HG02678 (cell line): Measurements from ENCODE around the gene NSD1.

Experiments
- ATAC-seq: cut with Tn5 transposase; IDR thresholded peaks from one replicate; pipeline ENCODE4 v1.9.1; 2021; ENCODE audit warnings: mild to moderate bottlenecking, moderate library complexity; ENCODE audit not compliant: unreplicated experiment

NSD1 gene, protein sequence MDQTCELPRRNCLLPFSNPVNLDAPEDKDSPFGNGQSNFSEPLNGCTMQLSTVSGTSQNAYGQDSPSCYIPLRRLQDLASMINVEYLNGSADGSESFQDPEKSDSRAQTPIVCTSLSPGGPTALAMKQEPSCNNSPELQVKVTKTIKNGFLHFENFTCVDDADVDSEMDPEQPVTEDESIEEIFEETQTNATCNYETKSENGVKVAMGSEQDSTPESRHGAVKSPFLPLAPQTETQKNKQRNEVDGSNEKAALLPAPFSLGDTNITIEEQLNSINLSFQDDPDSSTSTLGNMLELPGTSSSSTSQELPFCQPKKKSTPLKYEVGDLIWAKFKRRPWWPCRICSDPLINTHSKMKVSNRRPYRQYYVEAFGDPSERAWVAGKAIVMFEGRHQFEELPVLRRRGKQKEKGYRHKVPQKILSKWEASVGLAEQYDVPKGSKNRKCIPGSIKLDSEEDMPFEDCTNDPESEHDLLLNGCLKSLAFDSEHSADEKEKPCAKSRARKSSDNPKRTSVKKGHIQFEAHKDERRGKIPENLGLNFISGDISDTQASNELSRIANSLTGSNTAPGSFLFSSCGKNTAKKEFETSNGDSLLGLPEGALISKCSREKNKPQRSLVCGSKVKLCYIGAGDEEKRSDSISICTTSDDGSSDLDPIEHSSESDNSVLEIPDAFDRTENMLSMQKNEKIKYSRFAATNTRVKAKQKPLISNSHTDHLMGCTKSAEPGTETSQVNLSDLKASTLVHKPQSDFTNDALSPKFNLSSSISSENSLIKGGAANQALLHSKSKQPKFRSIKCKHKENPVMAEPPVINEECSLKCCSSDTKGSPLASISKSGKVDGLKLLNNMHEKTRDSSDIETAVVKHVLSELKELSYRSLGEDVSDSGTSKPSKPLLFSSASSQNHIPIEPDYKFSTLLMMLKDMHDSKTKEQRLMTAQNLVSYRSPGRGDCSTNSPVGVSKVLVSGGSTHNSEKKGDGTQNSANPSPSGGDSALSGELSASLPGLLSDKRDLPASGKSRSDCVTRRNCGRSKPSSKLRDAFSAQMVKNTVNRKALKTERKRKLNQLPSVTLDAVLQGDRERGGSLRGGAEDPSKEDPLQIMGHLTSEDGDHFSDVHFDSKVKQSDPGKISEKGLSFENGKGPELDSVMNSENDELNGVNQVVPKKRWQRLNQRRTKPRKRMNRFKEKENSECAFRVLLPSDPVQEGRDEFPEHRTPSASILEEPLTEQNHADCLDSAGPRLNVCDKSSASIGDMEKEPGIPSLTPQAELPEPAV (N-terminal part only)

DNA sequence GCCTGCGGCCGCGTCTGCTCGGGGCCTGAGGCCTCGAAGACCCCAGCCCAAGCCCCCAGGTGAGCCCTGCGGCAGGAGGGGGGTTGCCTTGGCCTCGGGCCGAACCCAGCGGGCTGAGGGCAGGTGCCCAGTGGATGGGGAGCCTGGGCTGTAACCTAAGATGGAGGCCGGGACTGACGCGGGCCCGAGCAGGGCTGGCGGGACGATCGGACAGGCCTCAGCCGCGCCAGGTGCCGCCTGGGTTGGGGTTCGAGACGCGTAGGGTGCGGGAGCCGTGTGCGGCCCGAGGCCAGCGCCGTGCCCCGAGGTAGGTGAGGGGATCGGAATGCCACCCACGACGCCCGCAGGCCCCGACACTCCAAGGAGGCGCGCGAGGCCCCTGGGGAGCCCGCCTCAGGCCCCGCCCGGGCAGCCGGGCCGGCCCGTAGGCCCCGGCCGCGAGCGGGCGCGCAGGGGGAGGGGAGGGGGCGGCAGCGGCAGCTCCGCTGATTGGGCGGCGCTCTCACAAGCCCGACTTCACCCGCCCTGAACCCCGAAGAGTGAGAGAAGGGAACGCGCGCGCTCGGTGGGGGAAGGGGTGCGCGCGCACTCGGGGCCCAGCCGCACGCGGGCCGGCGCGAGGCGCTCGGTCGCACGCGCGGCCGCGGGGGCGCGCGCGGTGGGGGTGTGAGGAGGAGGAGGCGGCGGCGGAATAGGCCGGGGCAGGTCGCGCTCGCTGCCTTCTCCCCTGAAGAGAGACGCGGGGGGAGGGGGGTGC, at the start of gene NSD1:
Gene NSD1 (plus strand): TSS at position 678 of the 757 bp plus-strand sequence. CDS start 1,331 bp downstream, outside the sequence.
- ATAC-seq, result peak; percentile 62

DNA sequence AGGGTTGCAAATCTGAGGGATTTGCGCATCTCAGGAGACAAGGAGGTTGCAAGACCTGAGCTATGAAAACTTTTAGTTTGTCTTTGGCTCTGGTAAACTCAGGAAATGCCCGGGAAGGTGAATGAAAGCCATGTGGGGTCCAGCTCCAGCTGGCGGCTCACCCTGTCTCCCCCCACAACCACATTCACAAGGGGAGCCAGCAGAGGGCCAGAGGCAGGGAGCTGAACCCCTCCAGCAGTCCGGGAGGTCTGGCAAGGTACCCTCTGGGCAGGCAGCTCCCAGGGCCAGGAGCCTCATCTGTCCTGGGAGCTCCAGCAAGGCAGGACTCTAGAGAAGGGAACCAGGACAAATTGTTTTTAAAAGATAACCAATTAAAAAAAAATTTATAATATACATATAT, 49.4 kb upstream of the NSD1 start:
- no peak for ATAC-seq

DNA sequence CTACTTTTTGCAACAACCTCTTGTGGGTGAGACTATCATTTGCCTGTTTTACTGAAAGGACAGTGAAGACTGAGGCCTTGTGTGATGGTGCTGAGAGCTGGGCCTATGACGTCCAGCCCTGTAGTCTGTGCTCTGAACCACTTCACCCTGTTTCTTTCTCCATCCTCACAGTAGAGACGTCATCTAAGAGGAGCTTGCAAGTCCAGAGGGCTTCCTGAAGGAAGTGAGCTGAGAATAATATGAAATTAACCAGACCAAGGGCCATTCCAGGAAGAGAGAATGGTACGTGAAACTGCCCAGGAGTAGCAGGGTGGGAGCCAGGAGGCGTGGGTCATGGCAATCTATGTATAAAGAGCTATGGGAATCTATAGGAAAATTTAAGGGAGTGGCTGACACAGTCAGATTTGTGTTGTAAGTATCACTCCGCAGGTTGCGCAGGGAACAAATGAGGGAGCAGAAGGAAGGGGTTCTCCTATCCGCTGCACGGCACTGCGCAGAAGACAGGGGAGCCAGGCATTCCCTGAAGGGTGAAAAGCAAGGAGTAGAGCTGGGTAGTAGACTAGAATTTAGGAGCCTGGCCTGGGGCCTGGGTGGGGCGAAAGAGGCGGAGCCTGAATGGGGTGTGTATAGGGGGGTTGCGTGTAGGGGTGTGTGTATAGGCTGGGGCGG, 47.5 kb upstream of the NSD1 start:
- ATAC-seq, result no peak

DNA sequence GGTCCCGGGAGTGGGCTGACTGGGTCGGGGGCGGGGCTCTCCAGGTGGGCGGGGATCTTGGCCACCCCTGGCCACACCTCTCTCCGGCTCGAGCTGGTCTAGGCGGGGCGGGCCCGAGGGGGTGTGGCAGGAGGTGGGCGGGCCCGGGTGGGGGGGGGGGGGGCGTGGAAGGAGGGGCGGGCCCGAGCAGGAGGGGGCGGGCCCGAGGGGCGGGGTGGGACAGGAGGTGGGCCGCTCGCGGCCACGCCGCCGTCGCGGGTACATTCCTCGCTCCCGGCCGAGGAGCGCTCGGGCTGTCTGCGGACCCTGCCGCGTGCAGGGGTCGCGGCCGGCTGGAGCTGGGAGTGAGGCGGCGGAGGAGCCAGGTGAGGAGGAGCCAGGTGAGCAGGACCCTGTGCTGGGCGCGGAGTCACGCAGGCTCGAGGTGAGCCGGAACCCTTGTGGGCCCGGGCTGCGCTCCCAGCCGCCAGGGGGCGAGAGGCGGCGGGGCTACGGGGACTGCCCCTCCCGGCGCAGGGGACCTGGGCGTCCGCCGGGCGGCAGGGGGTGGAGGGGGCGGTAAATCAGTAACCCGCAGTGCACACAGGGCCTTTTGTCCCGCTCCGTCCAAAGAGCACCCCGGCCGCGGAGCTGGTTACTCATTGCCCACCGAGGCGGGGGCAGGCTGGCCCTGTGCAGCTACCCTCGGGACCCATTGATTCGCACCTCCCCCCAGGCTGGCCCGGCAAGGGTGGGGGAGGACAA, 46.7 kb upstream of the NSD1 start, which contains the start of gene FGFR4:
Gene FGFR4 (plus strand): TSS at position 262 of the 744 bp plus-strand sequence. CDS start 2,688 bp downstream, outside the sequence.
- peak; percentile 64 for ATAC-seq

DNA sequence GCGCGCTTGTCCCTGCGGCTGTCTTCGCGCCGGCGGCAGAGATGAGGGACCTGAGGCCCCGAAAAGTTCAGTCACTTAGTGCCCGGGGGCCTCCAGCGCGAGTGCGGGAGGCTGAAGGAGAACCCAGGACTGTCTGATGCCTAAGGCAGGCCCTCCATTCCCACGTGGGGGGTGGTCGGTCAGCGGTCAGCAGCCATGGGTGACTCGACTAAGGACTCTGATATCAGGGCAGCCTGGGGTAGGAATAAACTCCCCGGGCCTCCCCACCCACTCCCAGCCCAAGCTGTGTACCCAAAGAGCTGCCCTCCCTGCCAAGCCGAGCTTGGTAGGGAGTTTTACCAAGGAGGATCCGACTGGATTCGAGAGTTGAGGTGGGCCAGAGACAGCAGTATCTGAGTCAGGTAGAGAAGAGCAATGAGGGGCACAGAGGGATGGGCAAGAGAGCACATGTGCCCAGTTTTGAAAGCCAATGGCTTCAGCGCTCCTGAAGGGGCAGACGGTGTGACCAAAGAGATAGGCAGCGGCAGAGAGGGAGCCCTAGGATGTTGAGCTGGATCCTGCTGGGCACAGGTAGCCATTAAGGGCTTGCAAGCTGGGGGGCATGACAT, 46.1 kb upstream of the NSD1 start:
- ATAC-seq, result no peak

DNA sequence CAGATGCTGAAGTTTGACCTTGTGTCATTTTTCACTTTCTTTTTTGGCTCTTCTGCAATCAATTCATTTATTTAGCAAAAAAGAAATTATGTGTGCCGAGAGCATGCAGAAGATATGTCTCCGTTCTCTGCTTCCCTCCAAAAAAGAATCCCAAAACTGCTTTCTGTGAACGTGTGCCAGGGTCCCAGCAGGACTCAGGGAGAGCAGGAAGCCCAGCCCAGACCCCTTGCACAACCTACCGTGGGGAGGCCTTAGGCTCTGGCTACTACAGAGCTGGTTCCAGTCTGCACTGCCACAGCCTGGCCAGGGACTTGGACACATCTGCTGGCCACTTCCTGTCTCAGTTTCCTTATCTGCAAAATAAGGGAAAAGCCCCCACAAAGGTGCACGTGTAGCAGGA, 44.4 kb upstream of the NSD1 start:
- no peak for ATAC-seq

DNA sequence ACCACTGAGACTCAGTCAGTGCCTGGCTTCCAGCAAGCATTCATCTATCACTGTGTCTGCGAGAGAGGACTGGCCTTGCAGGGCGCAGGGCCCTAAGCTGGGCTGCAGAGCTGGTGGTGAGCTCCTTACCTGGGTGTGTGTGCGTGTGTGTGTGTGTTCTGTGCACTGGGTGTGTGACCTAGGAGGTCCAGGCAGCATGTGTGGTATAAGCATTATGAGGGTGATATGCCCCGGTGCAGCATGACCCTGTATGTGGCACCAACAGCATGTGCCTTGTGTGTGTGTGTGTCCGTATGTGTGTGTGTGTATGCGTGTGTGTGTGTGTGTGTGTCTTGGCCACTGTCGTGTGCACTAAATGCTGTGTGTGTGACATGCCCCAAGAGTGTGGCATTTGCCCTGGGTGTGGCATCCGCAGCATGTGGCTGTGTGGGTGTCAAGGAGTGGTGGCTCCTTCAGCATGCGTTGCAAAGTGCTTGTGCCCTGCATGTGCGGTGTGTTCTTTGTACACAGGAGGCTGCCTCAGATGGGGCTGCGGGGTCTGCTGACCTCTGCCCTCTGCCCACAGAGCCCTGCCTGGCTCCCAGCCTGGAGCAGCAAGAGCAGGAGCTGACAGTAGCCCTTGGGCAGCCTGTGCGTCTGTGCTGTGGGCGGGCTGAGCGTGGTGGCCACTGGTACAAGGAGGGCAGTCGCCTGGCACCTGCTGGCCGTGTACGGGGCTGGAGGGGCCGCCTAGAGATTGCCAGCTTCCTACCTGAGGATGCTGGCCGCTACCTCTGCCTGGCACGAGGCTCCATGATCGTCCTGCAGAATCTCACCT, 43.5 kb upstream of the NSD1 start:
- ATAC-seq, result no peak

DNA sequence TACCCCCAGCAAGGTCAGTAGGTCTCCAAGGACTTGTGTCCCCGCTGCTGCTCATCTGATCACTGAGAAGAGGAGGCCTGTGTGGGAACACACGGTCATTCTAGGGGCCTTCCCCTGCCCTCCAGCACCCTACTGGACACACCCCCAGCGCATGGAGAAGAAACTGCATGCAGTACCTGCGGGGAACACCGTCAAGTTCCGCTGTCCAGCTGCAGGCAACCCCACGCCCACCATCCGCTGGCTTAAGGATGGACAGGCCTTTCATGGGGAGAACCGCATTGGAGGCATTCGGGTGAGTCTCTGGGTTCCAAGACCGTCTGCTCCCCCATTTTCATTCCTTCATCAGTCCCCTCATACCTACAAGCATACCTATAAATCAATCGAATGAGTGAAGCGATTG, 42.8 kb upstream of the NSD1 start:
- ATAC-seq, result no peak

DNA sequence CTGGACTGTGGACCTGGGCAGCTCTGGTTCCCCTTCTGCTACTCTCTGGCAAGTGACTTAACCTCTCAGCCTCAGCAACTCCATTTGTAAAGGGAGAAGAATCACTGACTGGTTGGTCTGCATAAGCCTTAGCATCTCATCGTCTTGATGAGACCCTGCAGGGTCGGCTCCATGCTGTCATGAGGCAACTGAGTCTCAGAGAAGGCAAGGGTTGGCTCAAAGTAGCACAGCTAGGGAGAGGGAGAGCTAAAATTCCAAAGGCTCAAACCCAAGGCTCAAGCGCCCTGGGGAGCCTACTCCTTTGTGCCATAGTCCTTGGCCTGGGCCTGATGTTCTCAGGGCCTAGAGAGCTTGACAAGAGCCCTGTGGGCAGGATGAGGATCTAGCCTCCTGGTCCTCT, 42.3 kb upstream of the NSD1 start:
- ATAC-seq, result no peak

DNA sequence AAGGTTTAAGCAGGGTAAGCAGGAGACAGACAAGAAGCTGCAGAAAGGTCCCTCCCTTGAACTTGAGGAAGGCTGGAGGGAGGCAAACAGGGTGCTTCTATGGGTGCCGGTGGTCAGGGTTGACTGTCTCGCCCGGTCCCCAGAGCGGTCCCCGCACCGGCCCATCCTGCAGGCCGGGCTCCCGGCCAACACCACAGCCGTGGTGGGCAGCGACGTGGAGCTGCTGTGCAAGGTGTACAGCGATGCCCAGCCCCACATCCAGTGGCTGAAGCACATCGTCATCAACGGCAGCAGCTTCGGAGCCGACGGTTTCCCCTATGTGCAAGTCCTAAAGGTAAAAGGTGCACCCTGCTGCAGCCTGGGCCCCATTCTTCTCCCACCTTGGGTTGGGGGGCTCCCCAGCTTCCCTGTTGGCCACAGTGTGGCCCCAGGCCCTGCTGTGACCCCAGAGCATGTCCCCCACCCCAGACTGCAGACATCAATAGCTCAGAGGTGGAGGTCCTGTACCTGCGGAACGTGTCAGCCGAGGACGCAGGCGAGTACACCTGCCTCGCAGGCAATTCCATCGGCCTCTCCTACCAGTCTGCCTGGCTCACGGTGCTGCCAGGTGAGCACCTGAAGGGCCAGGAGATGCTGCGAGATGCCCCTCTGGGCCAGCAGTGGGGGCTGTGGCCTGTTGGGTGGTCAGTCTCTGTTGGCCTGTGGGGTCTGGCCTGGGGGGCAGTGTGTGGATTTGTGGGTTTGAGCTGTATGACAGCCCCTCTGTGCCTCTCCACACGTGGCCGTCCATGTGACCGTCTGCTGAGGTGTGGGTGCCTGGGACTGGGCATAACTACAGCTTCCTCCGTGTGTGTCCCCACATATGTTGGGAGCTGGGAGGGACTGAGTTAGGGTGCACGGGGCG, 41.1 kb upstream of the NSD1 start:
- ATAC-seq, result no peak

DNA sequence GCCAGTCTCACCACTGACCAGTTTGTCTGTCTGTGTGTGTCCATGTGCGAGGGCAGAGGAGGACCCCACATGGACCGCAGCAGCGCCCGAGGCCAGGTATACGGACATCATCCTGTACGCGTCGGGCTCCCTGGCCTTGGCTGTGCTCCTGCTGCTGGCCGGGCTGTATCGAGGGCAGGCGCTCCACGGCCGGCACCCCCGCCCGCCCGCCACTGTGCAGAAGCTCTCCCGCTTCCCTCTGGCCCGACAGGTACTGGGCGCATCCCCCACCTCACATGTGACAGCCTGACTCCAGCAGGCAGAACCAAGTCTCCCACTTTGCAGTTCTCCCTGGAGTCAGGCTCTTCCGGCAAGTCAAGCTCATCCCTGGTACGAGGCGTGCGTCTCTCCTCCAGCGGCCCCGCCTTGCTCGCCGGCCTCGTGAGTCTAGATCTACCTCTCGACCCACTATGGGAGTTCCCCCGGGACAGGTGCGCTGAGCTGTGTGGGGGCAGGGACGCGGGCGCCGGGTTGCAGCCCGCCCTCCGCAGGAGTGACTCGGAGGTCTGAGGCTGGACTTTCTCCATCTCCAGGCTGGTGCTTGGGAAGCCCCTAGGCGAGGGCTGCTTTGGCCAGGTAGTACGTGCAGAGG, 40.4 kb upstream of the NSD1 start:
- ATAC-seq, result no peak

DNA sequence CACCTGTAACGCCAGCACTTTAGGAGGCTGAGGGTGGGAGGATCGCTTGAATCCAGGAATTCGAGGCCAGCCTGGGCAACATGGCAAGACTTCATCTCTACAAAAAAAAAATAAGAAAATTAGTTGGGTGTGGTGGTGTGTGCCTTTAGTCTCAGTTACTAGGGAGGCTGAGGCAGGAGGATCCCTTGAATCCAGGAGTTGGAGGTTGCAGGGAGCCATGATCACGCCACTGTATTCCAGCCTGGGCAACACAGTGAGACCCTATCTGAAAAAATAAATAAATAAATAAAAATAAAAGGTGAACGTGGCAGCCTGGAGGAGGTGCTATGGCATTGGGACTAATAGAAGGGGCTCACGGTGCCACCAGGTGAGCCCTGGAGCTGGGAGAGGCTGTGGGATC, 39.8 kb upstream of the NSD1 start:
- no peak for ATAC-seq

DNA sequence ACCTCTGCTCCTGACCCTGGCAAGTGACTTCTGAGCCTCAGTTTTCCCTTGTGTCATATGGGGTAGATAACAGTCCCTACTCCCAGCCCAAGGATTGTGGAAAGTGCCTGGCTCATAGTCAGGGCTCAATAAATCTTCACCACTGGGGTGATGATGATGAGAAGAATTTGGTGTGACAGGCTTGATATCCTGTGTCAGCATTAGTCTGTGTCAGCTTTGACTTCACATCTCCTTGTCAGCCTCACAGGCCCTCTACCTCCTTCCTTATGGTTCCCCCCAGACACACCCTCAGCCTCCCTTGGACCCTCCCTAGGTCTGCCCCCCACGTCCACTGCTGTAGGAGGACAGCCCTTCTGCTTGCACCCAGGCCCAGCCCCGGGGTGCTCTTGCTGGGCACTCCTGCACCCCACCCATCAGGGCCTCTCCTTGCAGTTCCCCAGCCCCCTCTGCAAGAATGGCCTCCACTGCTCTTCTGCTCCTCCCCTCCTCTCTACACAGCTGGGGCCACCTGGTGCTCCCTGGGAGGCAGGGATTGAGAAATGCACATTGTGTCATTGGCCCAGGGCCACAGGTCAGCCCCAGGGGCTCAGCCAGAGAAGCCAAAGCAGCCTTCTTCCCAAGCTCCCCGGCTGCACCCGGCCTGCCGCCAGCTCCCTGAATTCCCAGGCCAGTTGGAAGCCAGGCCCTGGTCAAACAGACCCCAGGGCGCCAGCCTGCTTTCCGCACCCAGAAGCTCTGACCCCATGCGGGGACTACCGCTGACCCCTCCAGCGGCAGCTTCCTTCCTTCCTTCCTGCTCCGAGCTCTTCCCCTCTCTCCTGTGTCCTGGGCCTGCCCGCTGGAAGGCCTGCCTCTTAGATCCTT, 39.1 kb upstream of the NSD1 start:
- no peak for ATAC-seq

DNA sequence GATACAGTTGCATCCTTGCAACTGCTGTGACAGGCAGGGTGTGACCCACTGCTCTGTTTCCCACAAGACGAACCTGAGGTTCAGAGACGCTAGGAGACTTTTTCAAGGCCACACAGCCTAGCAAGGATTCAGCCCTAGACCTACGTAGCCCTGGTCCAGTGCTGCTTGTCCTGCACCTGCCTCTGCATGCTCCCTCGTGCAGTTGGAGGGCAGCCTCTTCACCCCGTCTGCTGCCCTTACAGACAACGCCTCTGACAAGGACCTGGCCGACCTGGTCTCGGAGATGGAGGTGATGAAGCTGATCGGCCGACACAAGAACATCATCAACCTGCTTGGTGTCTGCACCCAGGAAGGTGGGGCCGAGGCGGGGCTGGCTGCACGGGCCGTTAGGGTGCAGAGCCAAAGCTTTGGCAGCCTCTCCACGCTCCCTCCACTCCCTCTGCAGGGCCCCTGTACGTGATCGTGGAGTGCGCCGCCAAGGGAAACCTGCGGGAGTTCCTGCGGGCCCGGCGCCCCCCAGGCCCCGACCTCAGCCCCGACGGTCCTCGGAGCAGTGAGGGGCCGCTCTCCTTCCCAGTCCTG, 38.4 kb upstream of the NSD1 start:
- no peak for ATAC-seq
